A549 (cell line): Measurements from ENCODE around the gene FRMD4A.

Experiments used
- CTCF ChIP-seq: fragments of >200 bp; sonication (Bioruptor Twin); formaldehyde crosslinking; IDR thresholded peaks from 3 replicates; pipeline ENCODE4 v1.5.1; 2016
- PBX3 ChIP-seq: IDR thresholded peaks from 2 replicates; pipeline ENCODE4 v1.6.1; 2012
- PHF8 ChIP-seq: fragments of 200-600 bp; sonication (generic); IDR thresholded peaks from 2 replicates; pipeline ENCODE4 v1.6.1; 2016; ENCODE audit warnings: low read depth, mild to moderate bottlenecking, antibody characterized with exemption, moderate library complexity, borderline replicate concordance
- POLR2A ChIP-seq: IDR thresholded peaks from 2 replicates; pipeline ENCODE4 v1.6.1; 2012; ENCODE audit warnings: mild to moderate bottlenecking, low read length
- RFX5 ChIP-seq: fragments of 450-650 bp; IDR thresholded peaks from 2 replicates; pipeline ENCODE4 v1.7.1; 2014; ENCODE audit warnings: antibody characterized with exemption, mild to moderate bottlenecking, moderate library complexity
- ZC3H11A ChIP-seq: fragments of 450-650 bp; IDR thresholded peaks from 2 replicates; pipeline ENCODE4 v1.6.1; 2014; ENCODE audit warnings: antibody characterized with exemption, mild to moderate bottlenecking

GRCh38 chr10:13657101-13657680 is 673.5 kb downstream of the FRMD4A start:
- TF ChIP-seq CTCF = no peak
- no peak for TF ChIP-seq PHF8
- no peak for TF ChIP-seq ZC3H11A
- TF ChIP-seq RFX5 = no peak
- TF ChIP-seq PBX3 = no peak
- TF ChIP-seq POLR2A = no peak
